ENCODE measurements around the gene HSP90AA1.
"Not testable (repeated sequence)": the region's sequence is repeated elsewhere in the genome, so short reads cannot be mapped to it uniquely, and the experiment has no call there.

Gene HSP90AA1

GRCh38 chr14:102088012-102088792, 1.4 kb upstream of the HSP90AA1 start:
- Histone ChIP-seq H3K9me3 (no peaks in the 10 kb centered on the region), H3K4me3 (ENCODE audit: low read depth, low read length) (peak overlapping the region; percentile 54), H3K36me3 (peaks cover 31% of the 10 kb centered on the region), H3K4me1 (peaks cover 6% of the 10 kb centered on the region; the same call in 1 of the 2 replicates), H3K27me3 (no peaks in the 10 kb centered on the region)
- no peak for DNase-seq
- TF ChIP-seq, protein P1, sequence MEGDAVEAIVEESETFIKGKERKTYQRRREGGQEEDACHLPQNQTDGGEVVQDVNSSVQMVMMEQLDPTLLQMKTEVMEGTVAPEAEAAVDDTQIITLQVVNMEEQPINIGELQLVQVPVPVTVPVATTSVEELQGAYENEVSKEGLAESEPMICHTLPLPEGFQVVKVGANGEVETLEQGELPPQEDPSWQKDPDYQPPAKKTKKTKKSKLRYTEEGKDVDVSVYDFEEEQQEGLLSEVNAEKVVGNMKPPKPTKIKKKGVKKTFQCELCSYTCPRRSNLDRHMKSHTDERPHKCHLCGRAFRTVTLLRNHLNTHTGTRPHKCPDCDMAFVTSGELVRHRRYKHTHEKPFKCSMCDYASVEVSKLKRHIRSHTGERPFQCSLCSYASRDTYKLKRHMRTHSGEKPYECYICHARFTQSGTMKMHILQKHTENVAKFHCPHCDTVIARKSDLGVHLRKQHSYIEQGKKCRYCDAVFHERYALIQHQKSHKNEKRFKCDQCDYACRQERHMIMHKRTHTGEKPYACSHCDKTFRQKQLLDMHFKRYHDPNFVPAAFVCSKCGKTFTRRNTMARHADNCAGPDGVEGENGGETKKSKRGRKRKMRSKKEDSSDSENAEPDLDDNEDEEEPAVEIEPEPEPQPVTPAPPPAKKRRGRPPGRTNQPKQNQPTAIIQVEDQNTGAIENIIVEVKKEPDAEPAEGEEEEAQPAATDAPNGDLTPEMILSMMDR (IDR thresholded peaks at IDR 0.05; ENCODE audit: low read depth, low read length): no peak

DNA sequence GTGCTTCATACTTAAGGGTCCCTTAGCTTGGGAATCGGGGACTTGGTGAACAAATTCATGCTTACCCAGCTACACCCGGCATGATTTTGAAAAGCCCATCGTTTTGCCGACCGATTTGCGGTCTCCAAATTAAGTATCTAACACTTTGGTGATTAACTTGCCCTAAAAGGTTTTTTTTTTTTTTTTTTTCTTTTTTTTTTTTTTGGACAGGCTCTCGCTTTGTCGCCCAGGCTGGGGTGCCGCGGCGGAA, 843 bp upstream of the HSP90AA1 start:
- no peaks in the 10 kb centered on the region for H3K9me3 ChIP-seq
- H3K36me3 ChIP-seq: peaks cover 36% of the 10 kb centered on the region
- peak overlapping the region; percentile 54 for H3K4me3 ChIP-seq (ENCODE audit: low read depth, low read length)
- peaks cover 8% of the 10 kb centered on the region; the same call in 1 of the 2 replicates for H3K4me1 ChIP-seq
- no peaks in the 10 kb centered on the region for H3K27me3 ChIP-seq
- TF ChIP-seq, protein P1 (IDR thresholded peaks at IDR 0.05; ENCODE audit: low read depth, low read length): no peak
- DNase-seq: no peak

GRCh38 chr14:102086709-102086971, 204 bp downstream of the HSP90AA1 start:
- Histone ChIP-seq H3K27me3 (no peaks in the 10 kb centered on the region), H3K36me3 (peaks cover 47% of the 10 kb centered on the region), H3K4me3 (ENCODE audit: low read depth, low read length) (peak overlapping the region; percentile 92), H3K4me1 (peaks cover 8% of the 10 kb centered on the region; the same call in 1 of the 2 replicates), H3K9me3 (no peaks in the 10 kb centered on the region)
- TF ChIP-seq, protein P1 (IDR thresholded peaks at IDR 0.05; ENCODE audit: low read depth, low read length): no peak
- no peak for DNase-seq

- Histone ChIP-seq H3K4me3 (ENCODE audit: low read depth, low read length) (peak overlapping the region; percentile 92), H3K36me3 (peaks cover 52% of the 10 kb centered on the region), H3K9me3 (no peaks in the 10 kb centered on the region), H3K4me1 (peaks cover 8% of the 10 kb centered on the region; the same call in 1 of the 2 replicates), H3K27me3 (no peaks in the 10 kb centered on the region)
- DNase-seq: peak; percentile 42
- TF ChIP-seq, protein P1 (IDR thresholded peaks at IDR 0.05; ENCODE audit: low read depth, low read length): no peak
Measured at GRCh38 chr14:102085948-102086708, 716 bp downstream of the HSP90AA1 start.

- Histone ChIP-seq H3K9me3 (no peaks in the 10 kb centered on the region), H3K4me1 (peaks cover 8% of the 10 kb centered on the region; the same call in 1 of the 2 replicates), H3K27me3 (no peaks in the 10 kb centered on the region), H3K4me3 (ENCODE audit: low read depth, low read length) (peak overlapping the region; percentile 92), H3K36me3 (peaks cover 58% of the 10 kb centered on the region)
- no peak for DNase-seq
- TF ChIP-seq, protein P1 (IDR thresholded peaks at IDR 0.05; ENCODE audit: low read depth, low read length): no peak
Measured at GRCh38 chr14:102085488-102085887, 1.4 kb downstream of the HSP90AA1 start.

DNA sequence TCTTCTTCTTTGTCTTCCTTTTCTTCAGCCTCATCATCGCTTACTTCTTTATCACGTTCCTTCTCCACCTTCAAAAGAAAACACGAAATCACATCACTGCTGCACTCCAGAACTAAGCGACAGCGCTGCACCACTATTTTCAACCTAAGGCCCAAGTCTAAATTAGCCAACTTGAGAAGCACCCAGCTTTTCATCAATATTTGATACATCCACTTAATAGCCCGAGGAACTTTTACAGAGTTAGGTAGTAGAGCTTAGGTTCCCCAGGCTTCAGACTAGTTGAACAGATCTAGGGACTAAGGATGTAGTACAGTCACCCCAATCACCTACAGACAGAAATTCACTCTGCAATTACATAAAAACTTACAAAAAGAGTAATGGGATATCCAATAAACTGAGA, 1.9 kb downstream of the HSP90AA1 start:
- no peak for DNase-seq
- Histone ChIP-seq H3K36me3 (peaks cover 64% of the 10 kb centered on the region), H3K4me1 (peaks cover 8% of the 10 kb centered on the region; the same call in 1 of the 2 replicates), H3K27me3 (no peaks in the 10 kb centered on the region), H3K9me3 (no peaks in the 10 kb centered on the region), H3K4me3 (ENCODE audit: low read depth, low read length) (peak overlapping the region; percentile 92)
- TF ChIP-seq, protein P1 (IDR thresholded peaks at IDR 0.05; ENCODE audit: low read depth, low read length): no peak

DNA sequence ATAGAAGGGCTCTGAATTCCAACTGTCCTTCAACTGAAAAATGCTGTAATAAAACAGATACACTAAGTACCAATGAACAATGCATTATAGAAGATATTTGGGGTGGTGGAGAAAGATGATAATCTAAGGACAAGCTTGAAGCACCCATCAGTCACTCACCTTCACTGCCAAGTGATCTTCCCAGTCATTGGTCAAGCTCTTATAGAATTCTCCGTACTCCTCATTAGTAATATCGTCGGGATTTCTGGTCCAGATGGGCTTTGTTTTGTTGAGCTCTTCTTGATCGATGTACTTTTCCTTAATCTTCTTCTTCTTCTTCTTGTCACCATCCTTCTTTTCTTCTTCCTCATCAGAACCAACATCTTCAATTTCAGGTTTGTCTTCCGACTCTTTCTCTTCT, 2.3 kb downstream of the HSP90AA1 start:
- not testable (repeated sequence) for H3K27me3 ChIP-seq, H3K4me1 ChIP-seq, DNase-seq, H3K9me3 ChIP-seq
- peaks cover 68% of the 10 kb centered on the region for H3K36me3 ChIP-seq
- H3K4me3 ChIP-seq (ENCODE audit: low read depth, low read length): peak overlapping the region; percentile 92

Data from BE2C (cell line).